Skeletal muscle tissue (tissue), 4 donors: ENCODE results near the gene SBF1. TPM values are rescaled to one million over a fixed set of nuclear protein-coding genes. Genes with fewer than 3 reads are reported as not detected.
A peak's percentile ranks its signal among the peaks of the same experiment; 100 is the strongest.
"Not testable (repeated sequence)": the region's sequence is repeated elsewhere in the genome, so short reads cannot be mapped to it uniquely, and the experiment has no call there.

Source experiments
- H3K27ac ChIP-seq: one replicate; pipeline ENCODE4 v1.7.0; 2013; ENCODE audit warnings: mild to moderate bottlenecking, low read depth, low read length, inconsistent platforms
- H3K27me3 ChIP-seq, 3 donors: one replicate each; pipeline ENCODE4 v1.7.0; 2013; ENCODE audit warnings: low read length in 3 of 3; ENCODE audit not compliant: control insufficient read depth in 3 of 3, insufficient read depth in 3 of 3
- H3K36me3 ChIP-seq, 3 donors: one replicate each; pipeline ENCODE4 v1.7.0; 2013; ENCODE audit warnings: low read length in 3 of 3; ENCODE audit not compliant: control insufficient read depth in 3 of 3, insufficient read depth in 3 of 3
- H3K4me1 ChIP-seq, 3 donors: one replicate each; pipeline ENCODE4 v1.7.0; 2013; ENCODE audit warnings: low read length in 3 of 3, mild to moderate bottlenecking in 3 of 3; ENCODE audit not compliant: control insufficient read depth in 3 of 3, insufficient read depth in 3 of 3
- H3K4me3 ChIP-seq, 3 donors: one replicate each; pipeline ENCODE4 v1.7.0; 2013; ENCODE audit warnings: low read length in 3 of 3
- H3K9ac ChIP-seq, 3 donors: one replicate each; pipeline ENCODE4 v1.7.0; 2013; ENCODE audit warnings: low read length in 3 of 3, mild to moderate bottlenecking in 3 of 3, moderate library complexity in 2 of 3, low read depth in 1 of 3
- H3K9me3 ChIP-seq, 3 donors: one replicate each; pipeline ENCODE4 v1.7.0; 2013; ENCODE audit warnings: low read length in 3 of 3; ENCODE audit not compliant: control insufficient read depth in 3 of 3
- total RNA-seq: library from RNA; depleted of rRNA; stranded (reverse); fragments of >200 nt; gene quantifications from one replicate; pipeline ENCODE4 v1.2.3, GENCODE V29; 2014
- donor health status: Osteomylitis.

The SBF1 gene
- total RNA-seq, 1 donor from 2014 or later = 30.8 TPM

GRCh38 chr22:50401907-50402306 lies 72.9 kb downstream of the SBF1 start:
- no peak overlapping the region for H3K9ac ChIP-seq
- H3K4me1 ChIP-seq = peaks cover 9 to 22% (median 17%) of the 10 kb centered on the region in 3 donors
- H3K4me3 ChIP-seq = no peak overlapping the region
- H3K27ac ChIP-seq = no peak overlapping the region
- H3K9me3 ChIP-seq = no peaks in the 10 kb centered on the region
- H3K36me3 ChIP-seq = peaks cover 3 to 7% (median 6%) of the 10 kb centered on the region in 3 donors
- H3K27me3 ChIP-seq = no peaks in the 10 kb centered on the region

DNA sequence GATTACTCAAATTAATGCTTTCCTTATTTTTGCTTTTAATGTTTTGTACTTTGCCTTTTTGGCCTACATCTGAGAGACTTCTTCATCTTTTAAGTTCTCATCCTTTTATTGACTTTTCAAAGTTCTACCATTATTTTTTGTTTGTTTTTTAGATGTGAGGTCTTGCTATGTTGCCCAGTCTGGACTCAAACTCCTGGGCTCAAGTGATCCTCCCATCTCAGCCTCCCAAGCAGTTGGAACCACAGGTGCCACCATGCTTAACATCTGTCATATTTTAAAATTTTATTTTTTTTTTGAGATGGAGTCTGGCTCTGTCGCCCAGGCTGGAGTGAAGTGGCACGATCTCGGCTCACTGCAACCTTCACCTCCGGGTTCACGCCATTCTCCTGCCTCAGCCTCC lies 73.9 kb downstream of the SBF1 start:
- Histone ChIP-seq H3K9me3 (no peaks in the 10 kb centered on the region), H3K4me3 (no peak overlapping the region), H3K4me1 (peaks cover 9 to 25% (median 20%) of the 10 kb centered on the region in 3 donors), H3K36me3 (peaks cover 7 to 8% (median 7%) of the 10 kb centered on the region in 3 donors), H3K9ac (no peak overlapping the region), H3K27me3 (no peaks in the 10 kb centered on the region), H3K27ac (no peak overlapping the region)

DNA sequence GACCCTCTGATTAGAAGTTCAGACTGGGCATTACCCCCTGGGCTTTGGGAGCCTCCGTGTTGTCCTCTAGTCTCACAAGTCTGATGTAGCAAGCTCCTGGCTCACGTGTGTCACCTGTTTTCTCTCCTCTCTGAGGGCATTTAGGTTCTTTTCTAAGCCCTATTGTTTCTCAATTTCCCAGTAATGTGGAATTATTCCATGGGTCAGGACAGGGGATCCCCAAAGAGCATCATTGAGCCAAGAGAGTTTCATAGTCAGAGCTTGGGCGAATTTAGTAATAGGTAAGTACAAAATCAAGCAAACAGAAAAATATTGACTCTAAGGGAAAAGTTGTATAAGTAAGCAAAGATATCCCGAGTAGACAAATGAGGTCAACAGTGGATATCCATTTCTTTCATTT lies 74.4 kb downstream of the SBF1 start:
- Histone ChIP-seq H3K36me3 (peaks cover 8 to 9% (median 8%) of the 10 kb centered on the region in 3 donors), H3K4me3 (no peak overlapping the region), H3K27me3 (no peaks in the 10 kb centered on the region), H3K9ac (no peak overlapping the region), H3K9me3 (no peaks in the 10 kb centered on the region), H3K4me1 (peaks cover 9 to 25% (median 20%) of the 10 kb centered on the region in 3 donors), H3K27ac (no peak overlapping the region)

DNA sequence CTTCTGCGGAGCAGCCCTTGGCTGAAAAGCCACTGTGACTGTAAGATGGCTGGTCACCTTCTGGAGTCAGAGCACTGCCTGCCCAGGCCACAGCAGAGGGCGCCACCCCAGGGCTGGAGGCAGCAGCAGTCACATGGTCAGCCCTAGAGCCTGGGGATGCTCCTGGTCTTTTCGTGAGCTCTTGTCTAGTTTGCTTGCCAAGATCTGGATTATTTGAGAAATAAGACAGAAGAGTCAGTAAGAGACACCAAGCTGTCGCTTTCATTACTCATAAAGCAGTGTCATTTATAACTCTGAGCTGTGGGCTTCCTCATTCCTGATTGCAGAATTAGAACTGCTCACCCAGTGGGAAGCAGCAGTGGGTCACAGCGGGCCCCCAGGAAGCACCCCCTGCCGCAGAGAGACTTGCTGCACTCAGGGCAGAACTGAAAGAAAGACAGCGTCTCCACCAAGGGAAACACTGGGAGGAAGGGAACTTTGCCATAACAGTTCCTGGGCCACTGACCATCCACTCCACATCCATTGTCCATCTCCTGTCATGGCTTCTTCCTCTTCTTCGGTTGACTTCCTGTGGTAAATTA lies 75.0 kb downstream of the SBF1 start:
- H3K4me1 ChIP-seq = peaks cover 9 to 25% (median 20%) of the 10 kb centered on the region in 3 donors
- peaks cover 13 to 15% (median 14%) of the 10 kb centered on the region in 3 donors for H3K36me3 ChIP-seq
- H3K9ac ChIP-seq = peak overlapping the region; percentile 8 to 54 (median 38)
- H3K4me3 ChIP-seq = peak overlapping the region in 1 of 3 donors; percentile 11
- no peaks in the 10 kb centered on the region for H3K27me3 ChIP-seq
- H3K9me3 ChIP-seq = no peaks in the 10 kb centered on the region
- H3K27ac ChIP-seq = peak overlapping the region; percentile 72

DNA sequence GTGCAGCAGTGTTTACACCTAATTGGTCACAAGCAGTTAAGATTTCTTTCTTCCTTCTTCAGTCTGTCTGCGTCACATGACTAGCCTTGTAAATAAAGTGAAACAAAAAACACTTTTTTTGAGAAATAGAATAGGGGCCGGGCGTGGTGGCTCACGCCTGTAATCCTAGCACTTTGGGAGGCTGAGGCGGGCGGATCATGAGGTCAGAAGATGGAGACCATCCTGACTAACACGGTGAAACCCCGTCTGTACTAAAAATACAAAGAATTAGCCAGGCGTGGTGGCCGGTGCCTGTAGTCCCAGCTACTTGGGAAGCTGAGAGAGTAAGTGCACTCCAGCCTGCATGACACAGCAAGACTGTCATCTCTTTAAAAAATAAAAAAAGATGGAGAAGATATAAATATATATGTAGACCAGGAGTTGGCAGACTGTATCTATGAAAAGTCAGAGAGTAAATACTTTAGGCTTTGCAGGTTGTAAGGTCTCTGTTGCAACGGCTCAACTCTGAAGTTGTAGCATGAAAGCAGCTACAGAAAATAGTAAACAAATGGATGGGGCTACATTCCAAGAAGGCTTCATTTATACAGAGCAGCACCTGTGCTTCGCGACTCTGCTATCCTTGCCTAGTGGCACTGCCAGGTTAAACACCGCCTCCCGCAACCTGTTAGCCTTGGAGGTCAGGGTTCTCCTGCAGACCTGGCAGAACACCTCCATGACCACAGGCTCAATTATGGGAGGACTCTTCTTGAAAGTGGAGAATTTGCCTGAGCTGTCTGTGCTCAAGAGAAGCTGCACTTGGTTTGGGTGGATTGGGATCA lies 75.8 kb downstream of the SBF1 start:
- H3K27me3 ChIP-seq = no peaks in the 10 kb centered on the region
- peaks cover 9 to 25% (median 20%) of the 10 kb centered on the region in 3 donors for H3K4me1 ChIP-seq
- peaks cover 15 to 17% (median 15%) of the 10 kb centered on the region in 3 donors for H3K36me3 ChIP-seq
- peak overlapping the region; percentile 8 to 54 (median 38) for H3K9ac ChIP-seq
- no peaks in the 10 kb centered on the region for H3K9me3 ChIP-seq
- peak overlapping the region in 1 of 3 donors; percentile 11 for H3K4me3 ChIP-seq
- H3K27ac ChIP-seq = peak overlapping the region; percentile 72

DNA sequence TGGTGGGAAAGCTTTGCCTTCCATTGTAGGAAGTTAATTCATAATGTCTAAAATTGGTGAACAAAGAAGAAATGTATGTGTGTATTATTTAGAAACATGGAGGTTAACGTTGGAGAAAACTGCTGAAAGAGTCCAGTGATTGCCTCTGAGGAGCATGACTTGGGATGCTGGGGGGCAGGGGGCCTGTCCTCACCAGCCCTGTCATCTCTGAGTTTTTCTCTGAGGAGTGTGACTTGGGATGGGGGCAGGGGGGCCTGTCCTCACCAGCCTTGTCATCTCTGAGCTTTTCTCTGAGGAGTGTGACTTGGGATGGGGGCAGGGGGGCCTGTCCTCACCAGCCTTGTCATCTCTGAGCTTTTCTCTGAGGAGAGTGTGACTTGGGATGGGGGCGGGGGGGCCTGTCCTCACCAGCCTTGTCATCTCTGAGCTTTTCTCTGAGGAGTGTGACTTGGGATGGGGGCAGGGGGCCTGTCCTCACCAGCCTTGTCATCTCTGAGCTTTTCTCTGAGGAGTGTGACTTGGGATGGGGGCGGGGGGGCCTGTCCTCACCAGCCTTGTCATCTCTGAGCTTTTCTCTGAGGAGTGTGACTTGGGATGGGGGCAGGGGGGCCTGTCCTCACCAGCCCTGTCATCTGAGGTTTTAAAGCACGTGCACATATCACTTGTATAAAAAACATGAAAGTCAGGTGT lies 77.3 kb downstream of the SBF1 start:
- not testable (repeated sequence) for H3K27ac ChIP-seq, H3K27me3 ChIP-seq
- peaks cover 9 to 18% (median 14%) of the 10 kb centered on the region in 3 donors for H3K4me1 ChIP-seq

DNA sequence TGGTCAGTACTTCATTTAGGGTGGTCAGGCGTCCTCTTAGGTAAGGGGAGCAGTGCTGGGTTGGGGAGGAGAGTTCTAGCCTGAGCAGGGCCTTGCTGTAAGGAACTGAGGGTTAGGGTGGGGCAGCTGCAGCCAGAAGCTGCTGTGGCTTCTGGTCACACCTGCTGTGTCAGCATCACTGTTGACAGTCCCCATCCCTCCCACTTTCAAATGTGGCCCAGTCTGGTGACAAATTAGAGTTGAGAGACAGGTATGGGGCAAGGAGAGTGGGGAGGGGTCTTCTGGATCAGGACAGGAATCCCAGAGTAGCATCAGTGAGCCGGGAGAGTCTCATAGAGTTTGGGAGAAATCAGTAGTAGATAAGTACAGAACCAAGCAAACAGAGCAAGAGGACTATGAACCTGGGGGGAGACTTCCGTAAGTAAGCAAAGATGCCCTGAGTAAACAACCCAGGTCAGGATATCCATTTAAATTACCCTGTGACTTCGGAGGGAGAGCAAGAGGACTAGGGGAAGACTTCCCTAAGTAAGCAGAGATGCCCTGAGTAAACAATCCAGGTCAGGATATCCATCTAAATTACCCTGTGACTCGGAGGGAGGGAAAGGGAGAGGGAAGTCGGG lies 78.0 kb downstream of the SBF1 start:
- Histone ChIP-seq H3K4me3 (no peak overlapping the region), H3K4me1 (peaks cover 9 to 18% (median 14%) of the 10 kb centered on the region in 3 donors), H3K36me3 (peaks cover 19 to 23% (median 21%) of the 10 kb centered on the region in 3 donors), H3K9me3 (no peaks in the 10 kb centered on the region), H3K9ac (no peak overlapping the region), H3K27me3 (no peaks in the 10 kb centered on the region), H3K27ac (no peak overlapping the region)

More for the DNA sequence above, 77.3 kb downstream of the SBF1 start:
- not testable (repeated sequence) for H3K4me3 ChIP-seq, H3K9ac ChIP-seq, H3K9me3 ChIP-seq
- peaks cover 19 to 23% (median 21%) of the 10 kb centered on the region in 3 donors for H3K36me3 ChIP-seq

Other genes starting within 250 kb of the SBF1 start
- 17.2 TPM for gene TUBGCP6, start 230.0 kb downstream of the SBF1 start, total RNA-seq
- 8.9 TPM for gene HDAC10, start 223.8 kb downstream of the SBF1 start, total RNA-seq
- 18.8 TPM for gene MAPK12, start 213.4 kb downstream of the SBF1 start, total RNA-seq
- 3.1 TPM for gene MAPK11, start 204.7 kb downstream of the SBF1 start, total RNA-seq
- gene PLXNB2, start 167.4 kb downstream of the SBF1 start, total RNA-seq = 48.5 TPM
- gene DENND6B, start 148.0 kb downstream of the SBF1 start, total RNA-seq = 1.0 TPM
- gene PPP6R2, start 131.7 kb downstream of the SBF1 start, total RNA-seq = 28.2 TPM
- gene ADM2, start 6.5 kb upstream of the SBF1 start, total RNA-seq = under 0.01 TPM
- not detected for gene MIOX, start 11.8 kb upstream of the SBF1 start, total RNA-seq
- 12.5 TPM for gene LMF2, start 32.7 kb upstream of the SBF1 start, total RNA-seq
- 34.4 TPM for gene NCAPH2, start 33.2 kb upstream of the SBF1 start, total RNA-seq
- 0.52 TPM for gene SCO2, start 50.6 kb upstream of the SBF1 start, total RNA-seq
- 8.9 TPM for gene TYMP, start 55.0 kb upstream of the SBF1 start, total RNA-seq
- not detected for gene KLHDC7B, start 70.9 kb upstream of the SBF1 start, total RNA-seq
- not detected for gene SYCE3, start 87.9 kb upstream of the SBF1 start, total RNA-seq
- 27.1 TPM for gene CPT1B, start 103.4 kb upstream of the SBF1 start, total RNA-seq
- 17.7 TPM for gene CHKB, start 107.8 kb upstream of the SBF1 start, total RNA-seq
- gene MAPK8IP2, start 125.8 kb upstream of the SBF1 start, total RNA-seq = 0.52 TPM
- 5.2 TPM for gene ARSA, start 153.1 kb upstream of the SBF1 start, total RNA-seq
- 4.2 TPM for gene SHANK3, start 197.8 kb upstream of the SBF1 start, total RNA-seq